ENCODE results near the gene MACROH2A1. TPM values are rescaled to one million over a fixed set of nuclear protein-coding genes. Genes with fewer than 3 reads are reported as not detected.

The MACROH2A1 gene
- total RNA-seq, 1 donor from 2014 or later: 215 TPM

DNA sequence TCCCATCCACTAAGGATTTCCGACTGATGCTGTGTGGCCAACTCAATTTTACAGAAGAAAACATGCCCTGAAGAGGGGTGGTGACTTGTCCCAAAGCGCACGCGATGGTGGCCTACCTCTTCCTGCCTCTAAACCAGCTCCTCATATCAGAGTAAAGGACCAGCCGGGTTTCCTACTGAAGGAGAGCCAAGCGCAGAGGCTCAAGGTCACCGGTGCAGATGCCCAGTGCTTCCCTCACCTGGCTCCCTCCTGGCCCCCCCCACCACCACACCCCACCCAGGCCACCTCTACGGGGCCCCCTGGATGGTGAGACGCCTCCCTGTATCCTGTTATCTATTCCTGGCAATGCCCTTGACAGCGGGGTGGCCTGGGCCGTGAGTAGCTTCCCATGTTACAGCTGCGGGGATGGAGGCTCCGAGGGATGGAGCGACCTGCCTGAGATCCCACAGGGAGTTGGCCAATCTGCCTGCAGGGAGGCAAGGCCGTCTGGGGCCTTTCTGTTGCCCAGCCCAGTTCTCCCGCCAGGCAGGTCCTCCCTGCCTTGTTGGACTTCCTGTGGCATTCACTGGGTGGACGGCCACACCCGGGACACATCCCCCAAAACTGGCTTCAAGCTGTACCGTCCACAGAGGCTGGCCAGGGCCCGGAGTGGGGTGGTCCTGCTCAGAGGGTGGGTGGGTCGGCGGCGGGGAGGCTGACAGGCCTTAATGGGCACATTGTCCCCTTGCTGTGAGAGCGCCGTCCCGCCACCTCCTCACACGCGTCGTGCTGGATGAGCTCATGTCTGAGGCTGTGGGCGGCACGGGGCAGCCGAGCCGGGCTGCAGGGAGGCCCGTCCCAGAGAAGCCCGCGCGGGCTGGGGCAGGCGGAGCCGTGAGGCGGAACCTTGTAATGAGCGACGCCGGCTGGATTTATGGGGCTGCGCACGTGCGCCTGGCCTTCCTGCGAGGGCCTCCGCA, 72.5 kb downstream of the MACROH2A1 start:
- Mint-ChIP-seq H3K9me3 (ENCODE audit: unreplicated experiment) (peaks cover 2% of the 10 kb centered on the region), H3K27ac (ENCODE audit: unreplicated experiment) (no peak overlapping the region), H3K36me3 (ENCODE audit: unreplicated experiment) (no peaks in the 10 kb centered on the region), H3K4me3 (ENCODE audit: unreplicated experiment) (no peak overlapping the region), H3K27me3 (ENCODE audit: unreplicated experiment) (no peaks in the 10 kb centered on the region), H3K4me1 (ENCODE audit: low read depth, unreplicated experiment) (no peaks in the 10 kb centered on the region)
- TF ChIP-seq, protein P1, sequence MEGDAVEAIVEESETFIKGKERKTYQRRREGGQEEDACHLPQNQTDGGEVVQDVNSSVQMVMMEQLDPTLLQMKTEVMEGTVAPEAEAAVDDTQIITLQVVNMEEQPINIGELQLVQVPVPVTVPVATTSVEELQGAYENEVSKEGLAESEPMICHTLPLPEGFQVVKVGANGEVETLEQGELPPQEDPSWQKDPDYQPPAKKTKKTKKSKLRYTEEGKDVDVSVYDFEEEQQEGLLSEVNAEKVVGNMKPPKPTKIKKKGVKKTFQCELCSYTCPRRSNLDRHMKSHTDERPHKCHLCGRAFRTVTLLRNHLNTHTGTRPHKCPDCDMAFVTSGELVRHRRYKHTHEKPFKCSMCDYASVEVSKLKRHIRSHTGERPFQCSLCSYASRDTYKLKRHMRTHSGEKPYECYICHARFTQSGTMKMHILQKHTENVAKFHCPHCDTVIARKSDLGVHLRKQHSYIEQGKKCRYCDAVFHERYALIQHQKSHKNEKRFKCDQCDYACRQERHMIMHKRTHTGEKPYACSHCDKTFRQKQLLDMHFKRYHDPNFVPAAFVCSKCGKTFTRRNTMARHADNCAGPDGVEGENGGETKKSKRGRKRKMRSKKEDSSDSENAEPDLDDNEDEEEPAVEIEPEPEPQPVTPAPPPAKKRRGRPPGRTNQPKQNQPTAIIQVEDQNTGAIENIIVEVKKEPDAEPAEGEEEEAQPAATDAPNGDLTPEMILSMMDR (IDR thresholded peaks at IDR 0.05; ENCODE audit: partially characterized antibody, unreplicated experiment): no peak
- no peak for DNase-seq

DNA sequence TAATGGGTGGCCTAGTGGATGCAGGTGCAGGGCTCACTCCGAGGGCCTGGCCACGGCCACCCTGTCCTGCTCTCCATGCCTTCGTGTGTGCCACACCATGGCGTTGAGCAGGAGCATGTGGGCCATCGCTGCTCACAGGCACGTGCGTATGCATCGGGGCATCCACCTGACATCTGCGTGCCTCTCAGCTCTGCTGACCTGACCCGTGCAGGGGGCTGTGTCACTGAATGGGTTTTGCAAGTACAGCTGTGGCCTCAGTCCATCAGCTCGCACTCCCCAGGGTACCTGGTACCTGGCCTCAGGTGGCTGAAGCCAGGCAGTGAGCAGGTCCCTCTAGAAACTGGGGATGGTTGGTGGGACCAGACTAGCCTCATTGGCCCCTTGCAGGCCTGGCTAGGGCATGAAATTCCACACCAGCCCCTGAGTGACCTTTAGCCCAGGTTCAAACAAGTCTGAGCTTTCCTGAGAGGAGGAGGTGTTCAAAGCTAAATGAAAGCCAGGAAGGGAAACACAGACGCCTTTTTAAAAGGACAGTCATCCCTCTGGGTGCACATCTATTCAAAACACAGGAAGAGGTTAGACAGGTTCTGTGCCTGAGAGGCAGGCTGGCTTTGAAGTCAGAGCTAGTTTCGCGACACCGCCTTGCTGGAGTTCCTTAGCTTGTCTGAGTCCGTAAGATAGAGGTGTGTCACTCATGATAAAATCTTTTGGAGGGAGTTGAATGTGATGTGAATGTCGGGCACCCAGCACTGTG, 74.0 kb downstream of the MACROH2A1 start:
- no peaks in the 10 kb centered on the region for H3K36me3 Mint-ChIP-seq (ENCODE audit: unreplicated experiment)

DNA sequence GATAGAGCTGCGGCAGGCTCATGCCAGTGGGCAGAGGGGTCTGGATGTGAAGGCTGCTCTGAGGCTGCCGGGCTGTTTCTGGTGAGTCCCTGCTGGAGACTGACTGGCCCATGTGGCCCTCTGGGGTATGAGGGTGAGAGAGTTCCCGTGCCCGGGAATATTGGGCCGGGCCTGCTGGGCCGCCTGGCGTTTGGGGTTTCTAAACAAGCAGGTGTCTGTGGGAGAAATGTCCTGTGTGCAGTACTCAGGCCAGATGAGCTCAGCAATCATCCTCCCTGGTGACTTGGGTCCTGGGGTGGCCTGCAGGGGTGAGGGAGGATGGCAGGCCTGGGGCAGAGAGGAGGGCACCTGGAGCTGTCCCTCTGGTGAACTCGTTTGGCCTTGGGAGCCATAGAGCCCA, 74.9 kb downstream of the MACROH2A1 start:
- Mint-ChIP-seq H3K4me3 (ENCODE audit: unreplicated experiment) (no peak overlapping the region), H3K36me3 (ENCODE audit: unreplicated experiment) (no peaks in the 10 kb centered on the region), H3K27ac (ENCODE audit: unreplicated experiment) (no peak overlapping the region), H3K4me1 (ENCODE audit: low read depth, unreplicated experiment) (no peaks in the 10 kb centered on the region), H3K9me3 (ENCODE audit: unreplicated experiment) (peaks cover 2% of the 10 kb centered on the region), H3K27me3 (ENCODE audit: unreplicated experiment) (no peaks in the 10 kb centered on the region)
- no peak for DNase-seq
- TF ChIP-seq, protein P1 (IDR thresholded peaks at IDR 0.05; ENCODE audit: partially characterized antibody, unreplicated experiment): no peak

More for the DNA sequence above, 74.0 kb downstream of the MACROH2A1 start:
- TF ChIP-seq, protein P1 (IDR thresholded peaks at IDR 0.05; ENCODE audit: partially characterized antibody, unreplicated experiment): no peak
- Mint-ChIP-seq H3K9me3 (ENCODE audit: unreplicated experiment) (peaks cover 2% of the 10 kb centered on the region), H3K27ac (ENCODE audit: unreplicated experiment) (no peak overlapping the region), H3K27me3 (ENCODE audit: unreplicated experiment) (no peaks in the 10 kb centered on the region), H3K4me1 (ENCODE audit: low read depth, unreplicated experiment) (no peaks in the 10 kb centered on the region), H3K4me3 (ENCODE audit: unreplicated experiment) (no peak overlapping the region)
- DNase-seq: no peak

DNA sequence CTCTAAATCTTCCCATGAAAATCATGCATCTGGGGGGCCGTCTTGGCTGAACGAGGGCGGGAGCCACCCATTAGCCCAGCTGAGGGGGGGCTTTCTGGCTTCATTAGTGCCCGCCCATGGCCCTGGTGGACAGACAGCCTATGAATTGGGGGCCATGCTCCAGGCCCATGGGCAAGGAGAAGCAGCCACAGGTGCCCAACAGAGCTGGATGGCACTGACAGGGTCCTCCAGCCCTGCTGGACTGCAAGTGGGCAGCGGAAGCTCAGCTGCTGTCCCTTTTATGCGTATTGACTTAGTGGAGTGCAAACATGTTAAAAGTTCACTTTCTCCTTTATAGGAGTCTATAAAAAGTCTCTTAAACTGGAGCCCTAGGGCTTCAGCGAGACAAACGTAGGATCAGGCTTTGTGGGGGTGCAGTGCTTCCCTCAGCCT, 75.3 kb downstream of the MACROH2A1 start:
- no peak for DNase-seq
- H3K36me3 Mint-ChIP-seq (ENCODE audit: unreplicated experiment): no peaks in the 10 kb centered on the region
- no peaks in the 10 kb centered on the region for H3K27me3 Mint-ChIP-seq (ENCODE audit: unreplicated experiment)
- H3K9me3 Mint-ChIP-seq (ENCODE audit: unreplicated experiment): peaks cover 2% of the 10 kb centered on the region
- H3K4me1 Mint-ChIP-seq (ENCODE audit: low read depth, unreplicated experiment): no peaks in the 10 kb centered on the region
- TF ChIP-seq, protein P1 (IDR thresholded peaks at IDR 0.05; ENCODE audit: partially characterized antibody, unreplicated experiment): no peak
- no peak overlapping the region for H3K27ac Mint-ChIP-seq (ENCODE audit: unreplicated experiment)
- no peak overlapping the region for H3K4me3 Mint-ChIP-seq (ENCODE audit: unreplicated experiment)

Measured in glutamatergic neuron (in vitro differentiated cells).